CD4-positive, CD25-positive, alpha-beta regulatory T cell (primary cell): ENCODE results near the gene CENPT. TPM values are rescaled to one million over a fixed set of nuclear protein-coding genes. Genes with fewer than 3 reads are reported as not detected.
A peak's percentile ranks its signal among the peaks of the same experiment; 100 is the strongest.

Source experiments
- ATAC-seq, 2 donors: fragments of 150-1000 bp; cut with Tn5 transposase; one replicate each; pipeline ENCODE4 v1.10.0; 2021; ENCODE audit warnings: low read depth in 2 of 2, moderate number of reproducible peaks in 2 of 2, moderate library complexity in 1 of 2
- DNase-seq, 3 donors: peaks; one replicate each; pipeline versions ENCODE4 v3.0.0 to v3.0.0-alpha.2; 2012 to 2022; ENCODE audit warnings: mixed read lengths in 1 of 3
- H3K27ac ChIP-seq: one replicate; pipeline ENCODE4 v1.7.0; 2013; ENCODE audit warnings: mild to moderate bottlenecking, low read length; ENCODE audit not compliant: insufficient read depth, poor library complexity, severe bottlenecking
- H3K27me3 ChIP-seq: one replicate; pipeline ENCODE4 v1.7.0; 2013; ENCODE audit warnings: low read length; ENCODE audit not compliant: control insufficient read depth, insufficient read depth
- H3K36me3 ChIP-seq: one replicate; pipeline ENCODE4 v1.7.0; 2013; ENCODE audit warnings: mild to moderate bottlenecking, low read length, moderate library complexity; ENCODE audit not compliant: control insufficient read depth, insufficient read depth
- H3K4me1 ChIP-seq: 2 replicates; pipeline ENCODE4 v1.7.0; 2013; ENCODE audit warnings: mild to moderate bottlenecking, low read length; ENCODE audit not compliant: insufficient read depth, control insufficient read depth, poor library complexity, severe bottlenecking
- H3K4me3 ChIP-seq: one replicate; pipeline ENCODE4 v1.7.0; 2013; ENCODE audit warnings: low read depth, mild to moderate bottlenecking, low read length, moderate library complexity
- H3K9me3 ChIP-seq, 2 experiments: 1 replicate in 1 of 2; 2 replicates in 1 of 2; pipeline ENCODE4 v1.7.0; 2013; ENCODE audit warnings: low read length in 2 of 2, mild to moderate bottlenecking in 1 of 2, moderate library complexity in 1 of 2; ENCODE audit not compliant: control insufficient read depth in 2 of 2
- H3K27ac Mint-ChIP-seq, 3 donors: one replicate each; pipeline ENCODE4 v1.8.0; 2020 to 2022; ENCODE audit warnings: mild to moderate bottlenecking in 3 of 3, mixed read lengths in 3 of 3, moderate library complexity in 2 of 3
- H3K27me3 Mint-ChIP-seq: one replicate; pipeline ENCODE4 v1.8.0; 2022; ENCODE audit warnings: mild to moderate bottlenecking, mixed read lengths
- H3K36me3 Mint-ChIP-seq: one replicate; pipeline ENCODE4 v1.8.0; 2020; ENCODE audit warnings: mixed read lengths
- H3K4me1 Mint-ChIP-seq, 4 donors: one replicate each; pipeline ENCODE4 v1.8.0; 2020 to 2022; ENCODE audit warnings: mixed read lengths in 4 of 4, mild to moderate bottlenecking in 1 of 4
- H3K4me3 Mint-ChIP-seq, 4 donors: one replicate each; pipeline ENCODE4 v1.8.0; 2020 to 2022; ENCODE audit warnings: mild to moderate bottlenecking in 4 of 4, mixed read lengths in 4 of 4, moderate library complexity in 3 of 4
- H3K9me3 Mint-ChIP-seq, 7 donors: one replicate each; pipeline ENCODE4 v1.8.0; 2020 to 2022; ENCODE audit warnings: mixed read lengths in 7 of 7, mild to moderate bottlenecking in 3 of 7, moderate library complexity in 2 of 7
- polyA plus RNA-seq, 4 donors: library from polyadenylated mRNA; unstranded; fragments of 300-500 nt; fragmentation: Illumina TruSeq; gene quantifications; one replicate each; pipeline ENCODE4 v1.2.3, GENCODE V29; 2021
- total RNA-seq: library from RNA; stranded (reverse); gene quantifications from one replicate; pipeline ENCODE4 v1.2.3, GENCODE V29; 2022

Gene CENPT
- total and polyA plus RNA-seq, 5 donors from 2014 or later: 13.5 to 79.9 (median 15.2) TPM

- Mint-ChIP-seq H3K27me3 (no peaks in the 10 kb centered on the region), H3K9me3 (no peaks in the 10 kb centered on the region), H3K27ac (peak overlapping the region in 1 of 3 donors; percentile 64), H3K4me3 (no peak overlapping the region), H3K4me1 (peaks cover 5 to 43% (median 27%) of the 10 kb centered on the region in 4 donors), H3K36me3 (peaks cover 8% of the 10 kb centered on the region)
- Histone ChIP-seq H3K36me3 (no peaks in the 10 kb centered on the region), H3K9me3 (no peaks in the 10 kb centered on the region), H3K27ac (no peak overlapping the region), H3K27me3 (no peaks in the 10 kb centered on the region), H3K4me3 (no peak overlapping the region), H3K4me1 (peaks cover 13% of the 10 kb centered on the region)
- ATAC-seq (no peak), DNase-seq (no peak)
Observed at GRCh38 chr16:67783353-67783725, 64.2 kb downstream of the CENPT start.

GRCh38 chr16:67782567-67783352 is 64.7 kb downstream of the CENPT start:
- no peak overlapping the region for H3K4me3 Mint-ChIP-seq
- DNase-seq (no peak), ATAC-seq (no peak)
- Histone ChIP-seq H3K4me1 (peaks cover 13% of the 10 kb centered on the region), H3K36me3 (no peaks in the 10 kb centered on the region), H3K27me3 (no peaks in the 10 kb centered on the region), H3K4me3 (no peak overlapping the region), H3K9me3 (no peaks in the 10 kb centered on the region), H3K27ac (no peak overlapping the region)
- H3K9me3 Mint-ChIP-seq: no peaks in the 10 kb centered on the region
- peak overlapping the region in 1 of 3 donors; percentile 64 for H3K27ac Mint-ChIP-seq
- no peaks in the 10 kb centered on the region for H3K27me3 Mint-ChIP-seq
- peaks cover 5 to 46% (median 27%) of the 10 kb centered on the region in 4 donors for H3K4me1 Mint-ChIP-seq
- H3K36me3 Mint-ChIP-seq: peaks cover 8% of the 10 kb centered on the region

GRCh38 chr16:67781565-67781921 is 66.0 kb downstream of the CENPT start:
- Histone ChIP-seq H3K4me1 (peaks cover 13% of the 10 kb centered on the region), H3K4me3 (no peak overlapping the region), H3K27ac (peak overlapping the region; percentile 51), H3K9me3 (no peaks in the 10 kb centered on the region), H3K27me3 (no peaks in the 10 kb centered on the region), H3K36me3 (no peaks in the 10 kb centered on the region)
- no peaks in the 10 kb centered on the region for H3K27me3 Mint-ChIP-seq
- H3K27ac Mint-ChIP-seq: peak overlapping the region; percentile 52 to 88 (median 79)
- peaks cover 5 to 44% (median 25%) of the 10 kb centered on the region in 4 donors for H3K4me1 Mint-ChIP-seq
- peaks cover 4% of the 10 kb centered on the region for H3K36me3 Mint-ChIP-seq
- DNase-seq (peak in 1 of 3 donors; percentile 55), ATAC-seq (peak; percentile 43 to 74)
- H3K4me3 Mint-ChIP-seq: peak overlapping the region in 1 of 4 donors; percentile 56
- no peaks in the 10 kb centered on the region for H3K9me3 Mint-ChIP-seq

GRCh38 chr16:67780847-67781564 is 66.5 kb downstream of the CENPT start:
- Histone ChIP-seq H3K27ac (peak overlapping the region; percentile 51), H3K4me1 (peaks cover 13% of the 10 kb centered on the region), H3K36me3 (no peaks in the 10 kb centered on the region), H3K4me3 (no peak overlapping the region), H3K9me3 (no peaks in the 10 kb centered on the region), H3K27me3 (no peaks in the 10 kb centered on the region)
- H3K36me3 Mint-ChIP-seq: peaks cover 4% of the 10 kb centered on the region
- DNase-seq (no peak), ATAC-seq (no peak)
- peak overlapping the region in 1 of 4 donors; percentile 56 for H3K4me3 Mint-ChIP-seq
- no peaks in the 10 kb centered on the region for H3K9me3 Mint-ChIP-seq
- no peaks in the 10 kb centered on the region for H3K27me3 Mint-ChIP-seq
- peak overlapping the region; percentile 52 to 88 (median 79) for H3K27ac Mint-ChIP-seq
- H3K4me1 Mint-ChIP-seq: peaks cover 5 to 42% (median 22%) of the 10 kb centered on the region in 4 donors

GRCh38 chr16:67779256-67780014 is 68.1 kb downstream of the CENPT start:
- Mint-ChIP-seq H3K36me3 (peaks cover 7% of the 10 kb centered on the region), H3K27me3 (no peaks in the 10 kb centered on the region), H3K9me3 (no peaks in the 10 kb centered on the region), H3K4me3 (no peak overlapping the region), H3K4me1 (peaks cover 5 to 47% (median 22%) of the 10 kb centered on the region in 4 donors), H3K27ac (peak overlapping the region in 2 of 3 donors; percentile 3 to 73)
- DNase-seq: no peak
- Histone ChIP-seq H3K27me3 (no peaks in the 10 kb centered on the region), H3K36me3 (no peaks in the 10 kb centered on the region), H3K4me3 (no peak overlapping the region), H3K4me1 (peaks cover 13% of the 10 kb centered on the region), H3K27ac (no peak overlapping the region), H3K9me3 (no peaks in the 10 kb centered on the region)
- ATAC-seq: no peak

Other genes with a start within 250 kb of the CENPT start
- gene CARMIL2, start 202.5 kb downstream of the CENPT start, total RNA-seq: 156 TPM
- 10 to 100 TPM in 3 of 4 donors, 1 to 10 TPM in 1; 9.2 to 20.7 (median 12.9) TPM for gene CARMIL2, start 202.5 kb downstream of the CENPT start, polyA plus RNA-seq
- 28.7 TPM for gene ACD, start 187.4 kb downstream of the CENPT start, total RNA-seq
- 10 to 100 TPM; 29.5 to 36.7 (median 32.5) TPM for gene ACD, start 187.4 kb downstream of the CENPT start, polyA plus RNA-seq
- 6.2 TPM for gene PARD6A, start 186.7 kb downstream of the CENPT start, total RNA-seq
- 10 to 100 TPM; 14.4 to 19.9 (median 18.2) TPM for gene PARD6A, start 186.7 kb downstream of the CENPT start, polyA plus RNA-seq
- 2.4 TPM for gene ENKD1, start 180.9 kb downstream of the CENPT start, total RNA-seq
- 1 to 10 TPM in 3 of 4 donors, under 1 TPM in 1; 0.65 to 2.9 (median 1.5) TPM for gene ENKD1, start 180.9 kb downstream of the CENPT start, polyA plus RNA-seq
- 3.2 TPM for gene C16orf86, start 180.9 kb downstream of the CENPT start, total RNA-seq
- gene C16orf86, start 180.9 kb downstream of the CENPT start, polyA plus RNA-seq: 1 to 10 TPM; 3.9 to 6.8 (median 6.0) TPM
- 11.2 TPM for gene GFOD2, start 128.4 kb downstream of the CENPT start, total RNA-seq
- gene GFOD2, start 128.4 kb downstream of the CENPT start, polyA plus RNA-seq: 10 to 100 TPM in 3 of 4 donors, 1 to 10 TPM in 1; 9.0 to 12.1 (median 11.6) TPM
- 29.4 TPM for gene RANBP10, start 41.1 kb downstream of the CENPT start, total RNA-seq
- 10 to 100 TPM in 1 of 4 donors, 1 to 10 TPM in 3; 7.3 to 10.0 (median 8.0) TPM for gene RANBP10, start 41.1 kb downstream of the CENPT start, polyA plus RNA-seq
- 0.39 TPM for gene TSNAXIP1, start 40.8 kb downstream of the CENPT start, total RNA-seq
- not detected for gene TSNAXIP1, start 40.8 kb downstream of the CENPT start, polyA plus RNA-seq
- gene THAP11, start 5.4 kb downstream of the CENPT start, total RNA-seq: 32.2 TPM
- gene THAP11, start 5.4 kb downstream of the CENPT start, polyA plus RNA-seq: 100 to 1,000 TPM; 132 to 166 (median 141) TPM
- 48.5 TPM for gene NUTF2, start 760 bp downstream of the CENPT start, total RNA-seq
- gene NUTF2, start 760 bp downstream of the CENPT start, polyA plus RNA-seq: 100 to 1,000 TPM; 115 to 158 (median 131) TPM
- 103 TPM for gene EDC4, start 25.4 kb upstream of the CENPT start, total RNA-seq
- gene EDC4, start 25.4 kb upstream of the CENPT start, polyA plus RNA-seq: 10 to 100 TPM; 24.7 to 42.3 (median 33.8) TPM
- 2.7 TPM for gene NRN1L, start 37.2 kb upstream of the CENPT start, total RNA-seq
- under 1 TPM in 2 of 4 donors, not detected in 2; 0.37 to 0.65 TPM for gene NRN1L, start 37.2 kb upstream of the CENPT start, polyA plus RNA-seq
- 14.3 TPM for gene PSKH1, start 45.6 kb upstream of the CENPT start, total RNA-seq
- 10 to 100 TPM; 16.1 to 25.3 (median 23.3) TPM for gene PSKH1, start 45.6 kb upstream of the CENPT start, polyA plus RNA-seq
- gene CTRL, start 84.2 kb upstream of the CENPT start, total RNA-seq: 8.0 TPM
- 1 to 10 TPM in 2 of 4 donors, under 1 TPM in 2; 0.21 to 2.9 (median 1.1) TPM for gene CTRL, start 84.2 kb upstream of the CENPT start, polyA plus RNA-seq
- 136 TPM for gene PSMB10, start 89.2 kb upstream of the CENPT start, total RNA-seq
- gene PSMB10, start 89.2 kb upstream of the CENPT start, polyA plus RNA-seq: 100 to 1,000 TPM; 478 to 673 (median 596) TPM
- 11.0 TPM for gene LCAT, start 96.4 kb upstream of the CENPT start, total RNA-seq
- gene LCAT, start 96.4 kb upstream of the CENPT start, polyA plus RNA-seq: under 1 TPM; 0.25 to 0.77 (median 0.59) TPM
- gene SLC12A4, start 120.9 kb upstream of the CENPT start, total RNA-seq: 30.4 TPM
- 1 to 10 TPM; 5.0 to 6.4 (median 5.8) TPM for gene SLC12A4, start 120.9 kb upstream of the CENPT start, polyA plus RNA-seq
- 0.44 TPM for gene DPEP3, start 132.8 kb upstream of the CENPT start, total RNA-seq
- under 1 TPM in 1 of 4 donors, not detected in 3; 0.19 TPM for gene DPEP3, start 132.8 kb upstream of the CENPT start, polyA plus RNA-seq
- gene DPEP2, start 151.8 kb upstream of the CENPT start, total RNA-seq: 52.4 TPM
- gene DPEP2, start 151.8 kb upstream of the CENPT start, polyA plus RNA-seq: 10 to 100 TPM; 52.2 to 70.0 (median 63.4) TPM
- not detected for gene DPEP2NB, start 168.2 kb upstream of the CENPT start, total RNA-seq
- gene DPEP2NB, start 168.2 kb upstream of the CENPT start, polyA plus RNA-seq: not detected
- gene DDX28, start 175.5 kb upstream of the CENPT start, total RNA-seq: 14.9 TPM
- gene DDX28, start 175.5 kb upstream of the CENPT start, polyA plus RNA-seq: 10 to 100 TPM; 48.0 to 68.2 (median 63.9) TPM
- 15.2 TPM for gene DUS2, start 175.6 kb upstream of the CENPT start, total RNA-seq
- gene DUS2, start 175.6 kb upstream of the CENPT start, polyA plus RNA-seq: 10 to 100 TPM in 2 of 4 donors, 1 to 10 TPM in 2; 7.7 to 11.5 (median 10.3) TPM
- 115 TPM for gene NFATC3, start 237.7 kb upstream of the CENPT start, total RNA-seq
- gene NFATC3, start 237.7 kb upstream of the CENPT start, polyA plus RNA-seq: 10 to 100 TPM; 52.0 to 67.5 (median 56.6) TPM